ENCODE data around the gene EMP2. TPM values are rescaled to one million over a fixed set of nuclear protein-coding genes. Genes with fewer than 3 reads are reported as not detected.

EMP2 gene
- polyA plus RNA-seq, 4 donors = 2.2 to 46.9 (median 8.6) TPM

- DNase-seq = no peak
- Histone ChIP-seq H3K36me3 (ENCODE audit: control insufficient read depth in 3 of 3, insufficient read depth in 2 of 3, low read depth in 1 of 3, low read length in 3 of 3) (no peaks in the 10 kb centered on the region), H3K9me3 (ENCODE audit: control insufficient read depth in 2 of 2, insufficient read depth in 1 of 2, low read depth in 1 of 2, low read length in 1 of 2) (peaks cover 0 to 9% of the 10 kb centered on the region in 2 donors), H3K27me3 (ENCODE audit: control insufficient read depth in 3 of 3, insufficient read depth in 3 of 3, low read length in 3 of 3) (no peaks in the 10 kb centered on the region), H3K4me3 (ENCODE audit: low read depth in 1 of 3, low read length in 3 of 3) (no peak overlapping the region), H3K4me1 (ENCODE audit: control insufficient read depth in 3 of 3, insufficient read depth in 2 of 3, low read depth in 1 of 3, low read length in 2 of 3) (no peaks in the 10 kb centered on the region), H3K27ac (ENCODE audit: low read depth in 1 of 3, low read length in 2 of 3) (peak overlapping the region in 1 of 3 donors; percentile 85)
- WGBS, 3 donors = 60 to 78% (median 74%) methylated on average over 7 of the region's 7 CpGs
- FAIRE-seq = no peak
Measured at GRCh38 chr16:10558305-10558704, 22.1 kb downstream of the EMP2 start.

GRCh38 chr16:10557750-10558149 is 22.6 kb downstream of the EMP2 start:
- Histone ChIP-seq H3K27me3 (ENCODE audit: control insufficient read depth in 3 of 3, insufficient read depth in 3 of 3, low read length in 3 of 3) (no peaks in the 10 kb centered on the region), H3K4me3 (ENCODE audit: low read depth in 1 of 3, low read length in 3 of 3) (no peak overlapping the region), H3K36me3 (ENCODE audit: control insufficient read depth in 3 of 3, insufficient read depth in 2 of 3, low read depth in 1 of 3, low read length in 3 of 3) (no peaks in the 10 kb centered on the region), H3K4me1 (ENCODE audit: control insufficient read depth in 3 of 3, insufficient read depth in 2 of 3, low read depth in 1 of 3, low read length in 2 of 3) (no peaks in the 10 kb centered on the region), H3K9me3 (ENCODE audit: control insufficient read depth in 2 of 2, insufficient read depth in 1 of 2, low read depth in 1 of 2, low read length in 1 of 2) (peaks cover 0 to 6% of the 10 kb centered on the region in 2 donors), H3K27ac (ENCODE audit: low read depth in 1 of 3, low read length in 2 of 3) (peak overlapping the region in 1 of 3 donors; percentile 85)
- DNase-seq (no peak), FAIRE-seq (no peak)
- WGBS, 3 donors = 85 to 94% (median 92%) methylated on average over 5 of the region's 5 CpGs

GRCh38 chr16:10556236-10556635 is 24.2 kb downstream of the EMP2 start:
- 87 to 95% (median 88%) methylated on average over 3 of the region's 3 CpGs for WGBS, 3 donors
- H3K4me3 ChIP-seq (ENCODE audit: low read depth in 1 of 3, low read length in 3 of 3) = no peak overlapping the region
- H3K4me1 ChIP-seq (ENCODE audit: control insufficient read depth in 3 of 3, insufficient read depth in 2 of 3, low read depth in 1 of 3, low read length in 2 of 3) = no peaks in the 10 kb centered on the region
- H3K36me3 ChIP-seq (ENCODE audit: control insufficient read depth in 3 of 3, insufficient read depth in 2 of 3, low read depth in 1 of 3, low read length in 3 of 3) = no peaks in the 10 kb centered on the region
- FAIRE-seq = no peak
- no peaks in the 10 kb centered on the region for H3K27me3 ChIP-seq (ENCODE audit: control insufficient read depth in 3 of 3, insufficient read depth in 3 of 3, low read length in 3 of 3)
- no peaks in the 10 kb centered on the region for H3K9me3 ChIP-seq (ENCODE audit: control insufficient read depth in 2 of 2, insufficient read depth in 1 of 2, low read depth in 1 of 2, low read length in 1 of 2)
- DNase-seq = no peak
- H3K27ac ChIP-seq (ENCODE audit: low read depth in 1 of 3, low read length in 2 of 3) = no peak overlapping the region

- 75 to 91% (median 81%) methylated on average over 7 of the region's 7 CpGs for WGBS, 3 donors
- FAIRE-seq = no peak
- Histone ChIP-seq H3K27me3 (ENCODE audit: control insufficient read depth in 3 of 3, insufficient read depth in 3 of 3, low read length in 3 of 3) (no peaks in the 10 kb centered on the region), H3K4me1 (ENCODE audit: control insufficient read depth in 3 of 3, insufficient read depth in 2 of 3, low read depth in 1 of 3, low read length in 2 of 3) (no peaks in the 10 kb centered on the region), H3K36me3 (ENCODE audit: control insufficient read depth in 3 of 3, insufficient read depth in 2 of 3, low read depth in 1 of 3, low read length in 3 of 3) (no peaks in the 10 kb centered on the region), H3K27ac (ENCODE audit: low read depth in 1 of 3, low read length in 2 of 3) (no peak overlapping the region), H3K9me3 (ENCODE audit: control insufficient read depth in 2 of 2, insufficient read depth in 1 of 2, low read depth in 1 of 2, low read length in 1 of 2) (no peaks in the 10 kb centered on the region), H3K4me3 (ENCODE audit: low read depth in 1 of 3, low read length in 3 of 3) (no peak overlapping the region)
- DNase-seq = no peak
Measured at GRCh38 chr16:10554569-10554968, 25.8 kb downstream of the EMP2 start.

- FAIRE-seq = no peak
Measured at GRCh38 chr16:10552998-10553491, 27.4 kb downstream of the EMP2 start.

GRCh38 chr16:10552281-10552680 is 28.1 kb downstream of the EMP2 start:
- H3K27me3 ChIP-seq (ENCODE audit: control insufficient read depth in 3 of 3, insufficient read depth in 3 of 3, low read length in 3 of 3) = no peaks in the 10 kb centered on the region
- WGBS, 3 donors = 81 to 87% (median 85%) methylated on average over 2 of the region's 2 CpGs
- FAIRE-seq = no peak
- peaks cover 0 to 2% (median 0%) of the 10 kb centered on the region in 3 donors for H3K36me3 ChIP-seq (ENCODE audit: control insufficient read depth in 3 of 3, insufficient read depth in 2 of 3, low read depth in 1 of 3, low read length in 3 of 3)
- H3K4me1 ChIP-seq (ENCODE audit: control insufficient read depth in 3 of 3, insufficient read depth in 2 of 3, low read depth in 1 of 3, low read length in 2 of 3) = no peaks in the 10 kb centered on the region
- H3K4me3 ChIP-seq (ENCODE audit: low read depth in 1 of 3, low read length in 3 of 3) = no peak overlapping the region
- H3K9me3 ChIP-seq (ENCODE audit: control insufficient read depth in 2 of 2, insufficient read depth in 1 of 2, low read depth in 1 of 2, low read length in 1 of 2) = peaks cover 0 to 12% of the 10 kb centered on the region in 2 donors
- DNase-seq = no peak
- no peak overlapping the region for H3K27ac ChIP-seq (ENCODE audit: low read depth in 1 of 3, low read length in 2 of 3)

More at GRCh38 chr16:10552998-10553491, 27.4 kb downstream of the EMP2 start:
- 65 to 87% (median 67%) methylated on average over 19 of the region's 19 CpGs for WGBS, 3 donors
- peaks cover 0 to 9% of the 10 kb centered on the region in 2 donors for H3K9me3 ChIP-seq (ENCODE audit: control insufficient read depth in 2 of 2, insufficient read depth in 1 of 2, low read depth in 1 of 2, low read length in 1 of 2)
- no peaks in the 10 kb centered on the region for H3K36me3 ChIP-seq (ENCODE audit: control insufficient read depth in 3 of 3, insufficient read depth in 2 of 3, low read depth in 1 of 3, low read length in 3 of 3)
- DNase-seq = no peak
- no peak overlapping the region for H3K27ac ChIP-seq (ENCODE audit: low read depth in 1 of 3, low read length in 2 of 3)
- no peak overlapping the region for H3K4me3 ChIP-seq (ENCODE audit: low read depth in 1 of 3, low read length in 3 of 3)
- no peaks in the 10 kb centered on the region for H3K4me1 ChIP-seq (ENCODE audit: control insufficient read depth in 3 of 3, insufficient read depth in 2 of 3, low read depth in 1 of 3, low read length in 2 of 3)
- H3K27me3 ChIP-seq (ENCODE audit: control insufficient read depth in 3 of 3, insufficient read depth in 3 of 3, low read length in 3 of 3) = no peaks in the 10 kb centered on the region

- DNase-seq = no peak
- no peak overlapping the region for H3K4me3 ChIP-seq (ENCODE audit: low read depth in 1 of 3, low read length in 3 of 3)
- peaks cover 0 to 4% (median 0%) of the 10 kb centered on the region in 3 donors for H3K36me3 ChIP-seq (ENCODE audit: control insufficient read depth in 3 of 3, insufficient read depth in 2 of 3, low read depth in 1 of 3, low read length in 3 of 3)
- no peaks in the 10 kb centered on the region for H3K27me3 ChIP-seq (ENCODE audit: control insufficient read depth in 3 of 3, insufficient read depth in 3 of 3, low read length in 3 of 3)
- H3K27ac ChIP-seq (ENCODE audit: low read depth in 1 of 3, low read length in 2 of 3) = no peak overlapping the region
- no peaks in the 10 kb centered on the region for H3K4me1 ChIP-seq (ENCODE audit: control insufficient read depth in 3 of 3, insufficient read depth in 2 of 3, low read depth in 1 of 3, low read length in 2 of 3)
- peaks cover 0 to 12% of the 10 kb centered on the region in 2 donors for H3K9me3 ChIP-seq (ENCODE audit: control insufficient read depth in 2 of 2, insufficient read depth in 1 of 2, low read depth in 1 of 2, low read length in 1 of 2)
- 80 to 90% (median 81%) methylated on average over 2 of the region's 2 CpGs for WGBS, 3 donors
- FAIRE-seq = no peak
Measured at GRCh38 chr16:10551881-10552280, 28.5 kb downstream of the EMP2 start.

GRCh38 chr16:10548404-10548803 is 32.0 kb downstream of the EMP2 start:
- FAIRE-seq = no peak
- H3K27ac ChIP-seq (ENCODE audit: low read depth in 1 of 3, low read length in 2 of 3) = no peak overlapping the region
- 96 to 100% (median 97%) methylated on average over 1 of the region's 1 CpG for WGBS, 3 donors

GRCh38 chr16:10547708-10548107 is 32.7 kb downstream of the EMP2 start:
- Histone ChIP-seq H3K4me1 (ENCODE audit: control insufficient read depth in 3 of 3, insufficient read depth in 2 of 3, low read depth in 1 of 3, low read length in 2 of 3) (no peaks in the 10 kb centered on the region), H3K4me3 (ENCODE audit: low read depth in 1 of 3, low read length in 3 of 3) (no peak overlapping the region), H3K36me3 (ENCODE audit: control insufficient read depth in 3 of 3, insufficient read depth in 2 of 3, low read depth in 1 of 3, low read length in 3 of 3) (peaks cover 0 to 15% (median 5%) of the 10 kb centered on the region in 3 donors), H3K9me3 (ENCODE audit: control insufficient read depth in 2 of 2, insufficient read depth in 1 of 2, low read depth in 1 of 2, low read length in 1 of 2) (peaks cover 0 to 12% of the 10 kb centered on the region in 2 donors), H3K27me3 (ENCODE audit: control insufficient read depth in 3 of 3, insufficient read depth in 3 of 3, low read length in 3 of 3) (no peaks in the 10 kb centered on the region), H3K27ac (ENCODE audit: low read depth in 1 of 3, low read length in 2 of 3) (no peak overlapping the region)
- WGBS, 3 donors = 87 to 96% (median 88%) methylated on average over 6 of the region's 6 CpGs
- DNase-seq (no peak), FAIRE-seq (no peak)

More at GRCh38 chr16:10548404-10548803, 32.0 kb downstream of the EMP2 start:
- Histone ChIP-seq H3K36me3 (ENCODE audit: control insufficient read depth in 3 of 3, insufficient read depth in 2 of 3, low read depth in 1 of 3, low read length in 3 of 3) (peaks cover 0 to 13% (median 5%) of the 10 kb centered on the region in 3 donors), H3K4me1 (ENCODE audit: control insufficient read depth in 3 of 3, insufficient read depth in 2 of 3, low read depth in 1 of 3, low read length in 2 of 3) (no peaks in the 10 kb centered on the region), H3K27me3 (ENCODE audit: control insufficient read depth in 3 of 3, insufficient read depth in 3 of 3, low read length in 3 of 3) (no peaks in the 10 kb centered on the region), H3K4me3 (ENCODE audit: low read depth in 1 of 3, low read length in 3 of 3) (no peak overlapping the region), H3K9me3 (ENCODE audit: control insufficient read depth in 2 of 2, insufficient read depth in 1 of 2, low read depth in 1 of 2, low read length in 1 of 2) (peaks cover 0 to 12% of the 10 kb centered on the region in 2 donors)
- DNase-seq = no peak

All from small intestine (tissue), 7 donors.